Fibroblast of the conjunctiva (primary cell): ENCODE measurements around the gene LRRC9.
"Not testable (repeated sequence)": the region's sequence is repeated elsewhere in the genome, so short reads cannot be mapped to it uniquely, and the experiment has no call there.

ENCODE experiments used
- DNase-seq: peaks from one replicate; pipeline ENCODE4 v3.0.0-alpha.2; 2010; ENCODE audit warnings: low read depth

LRRC9 gene

GRCh38 chr14:59957890-59958289 is 37.9 kb downstream of the LRRC9 start:
- not testable (repeated sequence) for DNase-seq

DNA sequence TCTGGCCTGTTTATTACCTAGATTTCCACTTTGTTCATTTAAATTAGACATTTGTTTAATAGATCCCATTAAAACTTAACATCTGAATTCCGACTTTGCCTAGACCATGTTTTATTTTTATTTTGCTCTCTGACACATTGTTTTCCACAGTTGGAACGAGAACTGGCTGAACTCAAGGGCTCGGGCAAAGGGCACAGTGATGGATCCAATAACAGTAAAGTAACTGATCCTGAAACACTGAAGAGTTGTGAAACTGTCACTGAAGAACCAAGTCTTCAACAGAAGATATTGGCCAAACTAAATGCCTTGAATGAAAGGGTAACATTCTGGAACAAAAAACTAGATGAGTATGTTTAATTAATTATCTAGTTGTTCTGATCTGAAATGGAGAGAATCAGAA is 39.7 kb downstream of the LRRC9 start:
- DNase-seq = no peak

DNA sequence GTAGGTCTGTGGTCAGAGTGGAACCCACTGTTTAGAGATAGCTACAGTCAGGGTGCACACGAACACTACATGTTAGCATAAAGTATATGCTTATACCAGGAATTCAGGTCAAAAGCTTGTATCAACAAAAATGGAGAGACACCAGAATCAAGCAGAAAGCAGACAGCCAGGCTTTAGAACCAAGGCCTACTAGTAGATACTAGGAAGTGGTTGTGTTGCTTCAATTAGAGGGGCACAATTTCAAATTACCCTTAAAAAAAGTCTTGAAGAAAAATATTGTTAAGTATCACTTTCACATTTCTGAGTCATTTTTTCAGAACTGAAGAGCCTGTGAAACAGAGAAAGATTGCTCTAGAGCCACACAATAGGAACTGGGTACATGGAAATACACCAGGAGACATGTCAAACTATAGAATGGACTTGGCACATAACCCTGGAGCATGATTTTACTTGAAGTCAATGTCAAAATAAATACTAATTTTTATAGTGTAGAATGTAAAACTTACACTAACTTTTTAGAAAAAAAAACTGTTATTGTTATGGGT is 41.6 kb downstream of the LRRC9 start:
- no peak for DNase-seq

GRCh38 chr14:59964251-59965007 is 44.5 kb downstream of the LRRC9 start:
- DNase-seq = no peak

GRCh38 chr14:59969319-59969718 is 49.4 kb downstream of the LRRC9 start:
- DNase-seq = no peak

DNA sequence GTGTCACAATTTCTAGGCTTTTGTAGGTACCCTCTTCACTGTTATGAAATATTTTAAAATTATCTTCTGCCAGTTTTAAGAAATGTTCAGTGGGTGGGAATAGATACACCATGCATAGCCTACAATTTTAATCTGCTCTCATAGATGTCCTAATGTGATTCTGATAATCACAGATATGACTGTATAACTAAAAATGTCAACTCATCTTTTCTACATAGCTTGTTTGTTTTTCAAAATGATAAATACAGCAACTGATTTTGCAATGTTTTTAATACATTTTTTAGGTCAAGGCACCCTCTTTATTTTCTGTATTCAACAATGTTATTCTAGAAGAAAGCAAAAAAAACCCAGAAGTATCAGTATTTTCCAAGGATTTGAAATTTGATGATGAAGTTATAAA is 61.6 kb downstream of the LRRC9 start:
- DNase-seq = no peak

DNA sequence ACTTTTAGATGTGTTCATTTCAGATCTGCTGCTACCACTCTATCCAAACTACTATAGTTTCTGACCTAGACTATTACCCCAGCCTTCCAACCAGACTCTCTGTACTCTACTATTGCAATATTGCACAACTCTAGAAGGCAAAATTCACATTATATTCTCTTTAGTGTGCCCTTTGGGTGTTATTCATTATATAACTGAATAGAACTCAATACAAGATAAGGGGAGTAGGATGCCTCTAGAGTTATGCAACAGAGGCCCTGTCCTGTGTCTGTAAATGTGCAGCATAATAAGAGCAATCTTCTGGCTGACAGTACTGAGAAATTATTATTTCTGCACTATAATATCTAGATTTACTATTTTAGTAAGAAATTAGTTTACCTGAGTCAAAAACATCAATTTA is 63.1 kb downstream of the LRRC9 start:
- DNase-seq = no peak

DNA sequence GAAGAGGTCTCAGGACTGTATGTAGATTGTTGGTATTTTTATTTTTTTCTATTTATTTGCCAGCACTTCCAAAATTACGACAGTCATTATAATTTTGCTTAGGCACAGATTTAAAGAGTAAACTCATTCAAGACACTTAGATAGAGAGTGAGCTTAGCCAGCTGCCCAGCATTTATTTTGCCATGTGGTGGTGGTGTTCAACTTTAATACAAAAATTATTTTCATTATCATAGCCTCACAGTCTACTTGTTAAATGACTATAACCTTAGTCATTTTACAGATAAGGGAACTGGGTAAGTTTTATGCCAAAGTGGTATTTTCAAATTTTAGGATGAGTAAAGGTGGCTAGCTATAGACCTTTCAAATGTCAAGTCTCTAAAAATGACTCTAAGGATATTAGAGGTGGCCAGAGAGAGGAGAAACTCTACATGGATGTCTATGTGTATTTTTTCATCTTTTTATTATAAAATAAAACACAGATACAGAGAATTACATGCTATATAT is 66.7 kb downstream of the LRRC9 start:
- no peak for DNase-seq

DNA sequence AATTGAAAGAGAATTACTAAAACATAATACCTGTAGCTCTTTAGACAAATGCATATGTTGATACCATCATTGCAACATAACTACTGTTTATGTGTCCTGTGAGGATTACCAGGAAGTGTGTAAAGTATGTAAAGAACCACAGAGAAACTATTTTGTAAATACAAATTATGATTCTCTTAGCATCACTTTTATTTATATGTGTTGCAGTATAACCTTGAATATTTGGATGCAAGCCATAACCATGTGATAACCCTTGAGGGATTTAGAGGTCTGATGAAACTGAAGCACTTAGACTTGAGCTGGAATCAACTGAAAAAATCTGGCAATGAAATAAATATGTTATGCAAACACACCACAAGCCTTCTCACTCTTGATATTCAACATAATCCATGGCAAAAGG is 77.5 kb downstream of the LRRC9 start:
- peak; percentile 2 for DNase-seq

DNA sequence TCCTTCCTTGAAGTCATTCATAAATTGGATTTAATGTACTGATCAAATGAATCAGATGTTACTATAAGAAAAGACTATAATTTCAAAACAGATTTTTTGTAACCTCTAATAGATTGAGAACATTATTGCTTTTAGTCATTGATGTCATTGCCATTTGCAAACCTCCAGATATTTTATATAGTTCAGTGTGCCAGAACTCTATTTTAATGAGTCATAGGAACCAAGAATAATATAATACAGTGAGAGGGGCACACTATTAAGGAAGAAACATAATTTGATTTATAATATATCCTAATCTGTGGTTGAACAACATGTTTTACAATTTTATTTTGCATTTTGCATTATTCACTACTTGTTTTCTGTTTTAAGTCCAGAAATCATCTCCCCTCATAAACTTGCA is 78.0 kb downstream of the LRRC9 start:
- DNase-seq = no peak

GRCh38 chr14:59998564-59998963 is 78.6 kb downstream of the LRRC9 start:
- DNase-seq = no peak

- no peak for DNase-seq
Measured at GRCh38 chr14:60002819-60003492, 83.0 kb downstream of the LRRC9 start.

- DNase-seq = no peak
Measured at GRCh38 chr14:60003991-60004390, 84.0 kb downstream of the LRRC9 start.

DNA sequence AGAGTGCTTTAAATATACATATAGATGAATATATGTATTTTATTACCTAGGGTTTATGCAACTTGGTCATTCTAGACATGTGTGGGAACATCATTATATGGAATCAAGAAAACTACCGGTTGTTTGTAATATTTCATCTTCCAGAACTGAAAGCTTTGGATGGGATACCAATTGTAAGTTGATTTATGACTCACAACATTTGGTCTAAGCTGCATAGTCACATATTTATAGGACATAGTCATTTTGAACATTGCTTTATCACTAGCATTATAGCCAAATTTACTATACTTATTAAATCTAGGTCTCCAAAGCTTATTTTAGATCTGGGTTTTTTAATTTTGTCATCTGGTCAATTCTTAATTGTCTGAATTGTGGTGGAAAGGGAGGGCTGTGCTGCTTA is 88.1 kb downstream of the LRRC9 start:
- DNase-seq = no peak

DNA sequence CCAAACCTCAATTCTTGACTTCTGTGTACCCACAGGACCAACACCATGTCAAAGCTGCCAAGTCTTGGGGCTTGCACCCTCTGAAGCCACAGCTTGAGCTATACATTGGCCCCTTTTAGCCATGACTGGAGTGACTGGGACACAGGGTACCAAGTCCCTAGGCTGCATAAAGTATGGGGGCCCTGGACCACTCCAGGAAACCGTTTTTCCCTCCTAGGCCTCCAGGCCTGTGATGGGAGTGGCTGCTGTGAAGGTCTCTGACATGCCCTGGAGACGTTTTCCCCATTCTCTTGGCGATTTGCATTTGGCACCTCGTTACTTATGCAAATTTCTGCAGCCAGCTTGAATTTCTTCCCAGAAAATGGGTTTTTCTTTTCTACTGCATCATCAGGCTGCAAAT is 90.3 kb downstream of the LRRC9 start:
- not testable (repeated sequence) for DNase-seq

DNA sequence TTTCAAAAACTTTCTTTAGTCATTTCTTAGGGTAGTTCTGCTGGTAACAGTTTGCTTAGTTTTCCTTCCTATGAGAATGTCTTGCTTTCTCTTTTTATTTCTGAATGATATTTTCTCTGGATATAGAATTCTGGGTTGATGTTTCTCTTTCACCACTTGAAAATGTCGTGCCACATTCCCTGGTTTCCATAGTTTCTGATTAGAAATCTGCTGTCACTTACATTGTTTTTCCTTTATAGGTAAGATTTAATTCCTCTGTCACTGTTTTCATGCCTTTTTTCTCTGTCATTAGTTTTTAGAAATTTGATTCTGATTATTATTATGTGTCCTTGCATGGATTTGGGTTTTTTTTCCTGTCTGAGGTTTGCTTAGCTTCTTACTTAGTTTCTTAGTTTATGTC is 94.5 kb downstream of the LRRC9 start:
- no peak for DNase-seq

- no peak for DNase-seq
Measured at GRCh38 chr14:60021619-60022018, 101.7 kb downstream of the LRRC9 start.

DNA sequence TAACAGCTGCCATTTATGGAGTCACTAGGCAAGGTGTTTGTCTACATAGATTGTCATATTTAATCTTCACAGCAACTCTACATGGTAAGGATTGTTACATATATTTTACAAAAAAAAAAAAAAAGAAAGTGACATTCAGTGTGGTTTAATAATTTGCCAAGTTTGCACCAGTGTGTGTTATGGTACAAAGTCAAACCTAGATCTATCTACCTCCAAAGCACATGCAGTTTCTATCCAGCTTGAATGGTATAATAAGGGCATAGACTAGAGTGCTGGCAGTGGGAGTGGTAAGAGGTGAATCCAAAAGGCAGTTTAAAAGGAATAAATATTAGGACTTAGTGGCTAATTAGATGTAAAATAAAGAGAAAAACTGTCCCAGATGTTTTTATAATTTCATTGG is 105.6 kb downstream of the LRRC9 start:
- no peak for DNase-seq

GRCh38 chr14:60035177-60035576 is 115.2 kb downstream of the LRRC9 start:
- no peak for DNase-seq

DNA sequence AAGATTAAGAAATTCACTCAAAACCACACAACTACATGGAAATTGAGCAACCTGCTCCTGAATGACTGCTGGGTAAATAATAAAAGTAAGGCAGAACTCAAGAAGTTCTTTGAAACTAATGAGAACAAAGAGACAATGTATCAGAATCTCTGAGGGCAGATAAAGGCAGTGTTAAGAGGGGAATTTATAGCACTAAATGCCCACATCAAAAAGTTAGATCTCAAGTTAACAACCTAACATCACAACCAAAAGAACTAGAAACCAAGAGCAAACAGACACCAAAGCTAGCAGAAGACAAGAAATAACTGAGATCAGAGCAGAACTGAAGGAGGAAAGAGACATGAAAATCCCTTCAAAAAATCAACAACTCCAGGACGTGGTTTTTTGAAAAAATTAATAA is 128.0 kb downstream of the LRRC9 start:
- not testable (repeated sequence) for DNase-seq

DNA sequence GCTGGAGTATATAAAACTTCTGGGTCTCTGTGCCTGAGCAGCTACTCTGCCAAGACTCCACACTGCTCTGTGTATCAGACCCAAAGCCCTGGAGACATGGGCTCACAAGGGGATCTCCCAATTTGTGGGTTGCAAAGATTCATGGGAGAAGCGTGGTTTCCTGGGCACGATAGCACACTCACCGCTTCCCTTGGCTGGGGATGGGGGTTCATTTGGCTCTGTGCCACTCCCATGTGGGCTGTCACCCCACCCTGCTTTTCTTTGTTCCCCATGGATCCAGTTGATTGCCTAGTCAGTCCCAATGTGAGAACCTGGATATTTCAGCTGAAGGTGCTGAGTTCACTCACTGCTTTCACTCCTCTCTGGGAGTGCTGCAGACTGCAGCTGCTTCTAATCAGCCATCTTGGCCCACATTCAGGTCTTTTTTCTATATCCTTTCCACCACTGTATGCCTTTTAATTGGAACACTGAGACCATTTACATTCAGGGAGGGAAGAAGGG is 131.8 kb downstream of the LRRC9 start:
- DNase-seq = peak; percentile 13

GRCh38 chr14:60058087-60058486 is 138.1 kb downstream of the LRRC9 start:
- DNase-seq = no peak

- DNase-seq = no peak
Measured at GRCh38 chr14:60061371-60061770, 141.4 kb downstream of the LRRC9 start.
